Measurements from ENCODE around the gene VPS35.
A peak's percentile ranks its signal among the peaks of the same experiment; 100 is the strongest.
"Not testable (repeated sequence)": the region's sequence is repeated elsewhere in the genome, so short reads cannot be mapped to it uniquely, and the experiment has no call there.

Gene VPS35

GRCh38 chr16:46651305-46651704 is 37.7 kb downstream of the VPS35 start:
- no peak for DNase-seq

GRCh38 chr16:46650254-46650623 is 38.7 kb downstream of the VPS35 start:
- DNase-seq = peak; percentile 12

- no peak for DNase-seq
Observed at GRCh38 chr16:46649588-46650253, 39.3 kb downstream of the VPS35 start.

- no peak for DNase-seq
Observed at GRCh38 chr16:46648656-46649055, 40.3 kb downstream of the VPS35 start.

- peak; percentile 58 for DNase-seq
Observed at GRCh38 chr16:46638947-46639925, 49.7 kb downstream of the VPS35 start.

GRCh38 chr16:46632778-46633733 is 55.9 kb downstream of the VPS35 start:
- no peak for DNase-seq

- peak; percentile 62 for DNase-seq
Observed at GRCh38 chr16:46629331-46630219, 59.4 kb downstream of the VPS35 start.

GRCh38 chr16:46627746-46628145 is 61.2 kb downstream of the VPS35 start:
- DNase-seq = no peak

GRCh38 chr16:46626681-46627080 is 62.3 kb downstream of the VPS35 start:
- not testable (repeated sequence) for DNase-seq

- not testable (repeated sequence) for DNase-seq
Observed at GRCh38 chr16:46624862-46625261, 64.1 kb downstream of the VPS35 start.

GRCh38 chr16:46623707-46624106 is 65.3 kb downstream of the VPS35 start:
- DNase-seq = not testable (repeated sequence)

GRCh38 chr16:46623246-46623645 is 65.7 kb downstream of the VPS35 start:
- not testable (repeated sequence) for DNase-seq

- DNase-seq = no peak
Observed at GRCh38 chr16:46621934-46622676, 66.9 kb downstream of the VPS35 start.

- DNase-seq = peak; percentile 89
Observed at GRCh38 chr16:46621006-46621933, 67.7 kb downstream of the VPS35 start, which contains the start of gene SHCBP1. TSS of gene SHCBP1 (minus strand) at chr16:46621379. CDS start at chr16:46621359, 20 bp downstream.

- DNase-seq = peak; percentile 30
Observed at GRCh38 chr16:46620266-46621005, 68.5 kb downstream of the VPS35 start.

GRCh38 chr16:46618516-46618915 is 70.5 kb downstream of the VPS35 start:
- DNase-seq = no peak

- DNase-seq = no peak
Observed at GRCh38 chr16:46614006-46614405, 75.0 kb downstream of the VPS35 start.

GRCh38 chr16:46613352-46613751 is 75.6 kb downstream of the VPS35 start:
- DNase-seq = no peak

- no peak for DNase-seq
Observed at GRCh38 chr16:46612121-46612520, 76.9 kb downstream of the VPS35 start.

Measured in fibroblast of skin of back (primary cell).